K562 (cell line): ENCODE results near the gene MCC. TPM values are rescaled to one million over a fixed set of nuclear protein-coding genes. Genes with fewer than 3 reads are reported as not detected.

Experiments
- CUX1 ChIP-seq: fragments of 200-800 bp; sonication (Bioruptor generic); IDR thresholded peaks from 2 replicates; pipeline ENCODE4 v1.6.1; 2016; ENCODE audit warnings: missing genetic modification characterization, missing compliant biosample characterization
- CXXC5 ChIP-seq: fragments of 250-450 bp; sonication (Bioruptor Pico); IDR thresholded peaks from 2 replicates; pipeline ENCODE4 v1.8.0; 2022; ENCODE audit warnings: inconsistent platforms, mild to moderate bottlenecking, moderate library complexity
- FOSL1 ChIP-seq: fragments of 200-800 bp; sonication (Bioruptor generic); conservative IDR thresholded peaks from 2 replicates; pipeline ENCODE4 v1.6.1; 2016; ENCODE audit warnings: missing genetic modification characterization, missing compliant biosample characterization
- GATAD2B ChIP-seq: fragments of 450-650 bp; IDR thresholded peaks from 2 replicates; pipeline ENCODE4 v1.6.1; 2017; ENCODE audit warnings: mild to moderate bottlenecking, borderline replicate concordance
- HDAC1 ChIP-seq, 2 experiments: fragments of 450-650 bp; IDR thresholded peaks; 2 replicates each; pipeline ENCODE4 v1.6.1; 2016 to 2017; ENCODE audit warnings: inconsistent platforms in 1 of 2, mild to moderate bottlenecking in 1 of 2, moderate library complexity in 1 of 2
- JUND ChIP-seq, 2 experiments: IDR thresholded peaks; 2 replicates in 1 of 2; 3 replicates in 1 of 2; pipeline ENCODE4 v1.6.1; 2011; ENCODE audit warnings: borderline replicate concordance in 2 of 2, low read depth in 2 of 2, low read length in 2 of 2, improper control_type of control experiment in 1 of 2, missing biosample characterization in 1 of 2, missing genetic modification characterization in 1 of 2, missing genetic modification reagents in 1 of 2
- MEIS2 ChIP-seq: fragments of 450-650 bp; IDR thresholded peaks from 2 replicates; pipeline ENCODE4 v1.6.1; 2014; ENCODE audit warnings: mild to moderate bottlenecking; ENCODE audit not compliant: partially characterized antibody
- MYNN ChIP-seq, 2 experiments: sonication (generic); formaldehyde crosslinking in 1 of 2; IDR thresholded peaks; 2 replicates each; pipeline versions ENCODE4 v1.5.0 to v1.6.1; 2016 to 2020; ENCODE audit warnings: antibody characterized with exemption in 1 of 2, missing genetic modification reagents in 1 of 2
- NFE2 ChIP-seq: IDR thresholded peaks from 2 replicates; pipeline ENCODE4 v1.6.1; 2014; ENCODE audit warnings: antibody characterized with exemption, low read depth
- NFXL1 ChIP-seq: fragments of 450-650 bp; formaldehyde crosslinking; IDR thresholded peaks from 2 replicates; pipeline ENCODE4 v1.4.0; 2021; ENCODE audit warnings: mild to moderate bottlenecking
- TRIM24 ChIP-seq, 2 experiments: fragments of 450-650 bp; IDR thresholded peaks; 2 replicates each; pipeline ENCODE4 v1.6.1; 2016
- ZNF140 ChIP-seq: fragments of 250-450 bp; sonication (Bioruptor Pico); IDR thresholded peaks from 2 replicates; pipeline ENCODE4 v1.8.0; 2021; ENCODE audit warnings: moderate library complexity, mild to moderate bottlenecking, inconsistent platforms
- ZNF41 ChIP-seq: fragments of 250-450 bp; sonication (Bioruptor Pico); conservative IDR thresholded peaks from 2 replicates; pipeline ENCODE4 v1.4.0; 2020; ENCODE audit warnings: mild to moderate bottlenecking
- polyA plus RNA-seq, 8 experiments: library from polyadenylated mRNA; depleted of rRNA in 4 of 8; stranded (reverse) in 5 of 8; unstranded in 3 of 8; fragments of >200 nt; fragmentation: Nextera tagmentation in 2 of 8; fragmentation: Illumina TruSeq in 1 of 8; extraction: Ambion mirVana in 2 of 8; extraction: Trizol in 1 of 8; gene quantifications; 2 replicates each; pipeline versions ENCODE4 v1.2.1 to v1.2.3, GENCODE V29; 2011 to 2014; ENCODE audit warnings: inconsistent platforms in 1 of 8, missing spikeins in 1 of 8
- total RNA-seq, 7 experiments: library from RNA; depleted of rRNA in 6 of 7; stranded (reverse); fragments of >200 nt in 6 of 7; fragmentation: Illumina TruSeq in 2 of 7; extraction: Trizol in 2 of 7; gene quantifications; 2 replicates each; pipeline versions ENCODE4 v1.2.1 to v1.2.3, GENCODE V29; 2011 to 2021; ENCODE audit warnings: low replicate concordance in 1 of 7
- TF ChIP-seq, protein P1 (sequence below): fragments of 450-650 bp; formaldehyde crosslinking; IDR thresholded peaks from 2 replicates; pipeline ENCODE4 v1.4.0; 2020; ENCODE audit warnings: mild to moderate bottlenecking, mixed read lengths
- TF ChIP-seq, protein P2 (sequence below): fragments of 250-450 bp; sonication (Bioruptor Pico); IDR thresholded peaks from 2 replicates; pipeline ENCODE4 v1.5.0; 2020; ENCODE audit warnings: mild to moderate bottlenecking

The MCC gene
- total and polyA plus RNA-seq, 9 of the 15 experiments (the other 6 are each of a cell fraction or from before 2014, with no cell fraction given), result 0.04 to 0.24 (median 0.06) TPM; not detected in 1

DNA sequence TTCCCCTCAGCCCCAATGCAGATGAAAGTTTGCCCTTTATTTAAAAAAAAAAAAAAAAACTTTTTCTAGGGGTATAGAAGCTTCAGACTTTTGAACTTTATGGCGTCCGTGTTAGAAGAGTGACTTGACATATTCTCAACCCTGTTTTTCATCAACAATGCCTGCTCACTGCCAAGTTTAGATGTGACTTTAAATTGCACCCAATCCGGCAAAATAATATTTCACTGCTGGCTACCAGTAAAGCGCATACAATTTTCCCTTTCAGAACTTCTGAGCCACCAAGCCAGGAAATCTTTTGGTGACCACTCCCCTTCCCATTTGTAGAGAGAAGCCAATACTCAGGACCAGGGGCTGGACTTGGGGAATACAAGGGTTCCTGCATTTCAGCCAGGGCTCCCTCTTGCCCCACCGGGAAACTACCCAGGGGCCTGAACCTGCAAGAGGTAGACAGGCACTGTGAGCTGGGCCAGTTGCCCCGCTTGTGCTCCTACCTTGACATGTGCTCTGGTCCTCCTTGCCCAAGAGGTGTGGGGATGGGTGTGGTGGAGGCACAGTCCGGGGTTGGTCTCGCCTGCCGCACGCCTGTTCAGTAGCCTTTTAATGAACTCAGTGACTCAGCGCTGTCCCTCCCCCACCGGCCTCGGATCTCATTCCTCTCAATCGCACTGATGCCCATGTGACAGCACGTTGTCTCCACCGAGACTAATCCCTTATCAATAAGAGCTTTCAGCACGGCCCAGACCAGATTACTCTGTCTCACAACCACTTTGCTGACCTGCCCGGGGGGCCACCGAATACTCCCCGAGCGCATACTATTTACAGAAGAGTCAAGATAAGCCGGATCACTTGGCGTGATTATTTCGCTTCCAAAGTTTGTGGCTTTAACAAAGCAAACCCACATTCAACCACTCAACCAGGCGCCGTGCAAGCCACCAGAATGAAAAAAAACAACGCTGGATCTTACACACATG is 285.2 kb downstream of the MCC start (continued):
- TF ChIP-seq HDAC1 (IDR thresholded peaks at IDR 0.05) (0 out of 4 replicates have a peak, but pooled peaks of 1 of the 2 experiments have one; percentile 32), CXXC5 (CRISPR knock-in tag) (peak; percentile 51), CUX1 (CRISPR knock-in tag) (0 out of 2 replicates have a peak, but pooled peaks have one; percentile 47), NFE2 (peak; percentile 84), ZNF140 (CRISPR knock-in tag) (no peak), MEIS2 (peak; percentile 45), JUND (IDR thresholded peaks at IDR 0.05; ENCODE audit: borderline replicate concordance, low read depth, low read length) (peak; percentile 61), JUND (tag; IDR thresholded peaks at IDR 0.05; ENCODE audit: borderline replicate concordance, low read depth, low read length) (peak; percentile 72; the same call in 1 of the 3 replicates), NFXL1 (CRISPR knock-in tag) (no peak), ZNF41 (CRISPR knock-in tag) (no peak), FOSL1 (tag) (peak; percentile 70), GATAD2B (no peak), MYNN (IDR thresholded peaks at IDR 0.05) (peak; percentile 32; the same call in 1 of the 2 replicates), MYNN (CRISPR knock-in tag; IDR thresholded peaks at IDR 0.05) (no peak), TRIM24 (IDR thresholded peaks at IDR 0.05) (no peak)
- TF ChIP-seq, protein P1, sequence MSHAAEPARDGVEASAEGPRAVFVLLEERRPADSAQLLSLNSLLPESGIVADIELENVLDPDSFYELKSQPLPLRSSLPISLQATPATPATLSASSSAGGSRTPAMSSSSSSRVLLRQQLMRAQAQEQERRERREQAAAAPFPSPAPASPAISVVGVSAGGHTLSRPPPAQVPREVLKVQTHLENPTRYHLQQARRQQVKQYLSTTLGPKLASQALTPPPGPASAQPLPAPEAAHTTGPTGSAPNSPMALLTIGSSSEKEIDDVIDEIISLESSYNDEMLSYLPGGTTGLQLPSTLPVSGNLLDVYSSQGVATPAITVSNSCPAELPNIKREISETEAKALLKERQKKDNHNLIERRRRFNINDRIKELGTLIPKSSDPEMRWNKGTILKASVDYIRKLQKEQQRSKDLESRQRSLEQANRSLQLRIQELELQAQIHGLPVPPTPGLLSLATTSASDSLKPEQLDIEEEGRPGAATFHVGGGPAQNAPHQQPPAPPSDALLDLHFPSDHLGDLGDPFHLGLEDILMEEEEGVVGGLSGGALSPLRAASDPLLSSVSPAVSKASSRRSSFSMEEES (CRISPR knock-in tag), result no peak
- TF ChIP-seq, protein P2, sequence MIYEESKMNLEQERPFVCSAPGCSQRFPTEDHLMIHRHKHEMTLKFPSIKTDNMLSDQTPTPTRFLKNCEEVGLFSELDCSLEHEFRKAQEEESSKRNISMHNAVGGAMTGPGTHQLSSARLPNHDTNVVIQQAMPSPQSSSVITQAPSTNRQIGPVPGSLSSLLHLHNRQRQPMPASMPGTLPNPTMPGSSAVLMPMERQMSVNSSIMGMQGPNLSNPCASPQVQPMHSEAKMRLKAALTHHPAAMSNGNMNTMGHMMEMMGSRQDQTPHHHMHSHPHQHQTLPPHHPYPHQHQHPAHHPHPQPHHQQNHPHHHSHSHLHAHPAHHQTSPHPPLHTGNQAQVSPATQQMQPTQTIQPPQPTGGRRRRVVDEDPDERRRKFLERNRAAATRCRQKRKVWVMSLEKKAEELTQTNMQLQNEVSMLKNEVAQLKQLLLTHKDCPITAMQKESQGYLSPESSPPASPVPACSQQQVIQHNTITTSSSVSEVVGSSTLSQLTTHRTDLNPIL (CRISPR knock-in tag), result no peak
